SK-N-SH (cell line): Measurements from ENCODE around the gene CDH13. TPM values are rescaled to one million over a fixed set of nuclear protein-coding genes. Genes with fewer than 3 reads are reported as not detected.

ENCODE experiments used
- CTCF ChIA-PET: fragments of 300-600, 350-600 bp; formaldehyde crosslinking; extraction: SDS; loops from one replicate; lab custom pipeline; 2021; lab: Yijun Ruan, JAX
- POLR2A ChIA-PET: fragments of 350-600 bp; sonication (Branson Sonifier 250); formaldehyde crosslinking; extraction: SDS; loops from one replicate; lab custom pipeline; 2020; ENCODE audit warnings: antibody characterized with exemption, inconsistent platforms; lab: Yijun Ruan, JAX
- DNase-seq: peaks from one replicate; pipeline ENCODE4 v3.0.0; 2012
- H2AFZ ChIP-seq: fragments of 200-600 bp; sonication (generic); 2 replicates; pipeline ENCODE4 v1.8.1; 2016; ENCODE audit warnings: antibody characterized with exemption, mild to moderate bottlenecking, low read depth
- H3F3A ChIP-seq: fragments of 200-600 bp; sonication (generic); replicated peaks from 2 replicates; pipeline ENCODE3; 2016; ENCODE audit warnings: antibody characterized with exemption, mild to moderate bottlenecking; ENCODE audit not compliant: insufficient read depth
- H3K27ac ChIP-seq, 2 experiments: fragments of 200-500 bp in 1 of 2; fragments of 200-600 bp in 1 of 2; sonication (Bioruptor generic) in 1 of 2; sonication (generic), shearing (Covaris generic) in 1 of 2; 2 replicates each; pipeline versions ENCODE4 v1.5.1 to v1.6.1; 2014 to 2016; ENCODE audit warnings: low read depth in 2 of 2, inconsistent platforms in 1 of 2, low read length in 1 of 2, mild to moderate bottlenecking in 1 of 2, mixed read lengths in 1 of 2
- H3K27me3 ChIP-seq: fragments of 200-600 bp; sonication (generic), shearing (Covaris generic); 2 replicates; pipeline ENCODE4 v1.6.1; 2016; ENCODE audit warnings: mixed run types; ENCODE audit not compliant: insufficient read depth
- H3K36me3 ChIP-seq, 2 experiments: fragments of 200-500 bp in 1 of 2; fragments of 200-600 bp in 1 of 2; sonication (Bioruptor generic) in 1 of 2; sonication (generic) in 1 of 2; replicated peaks in 1 of 2; 2 replicates each; pipeline versions ENCODE3 to v1.5.1; 2014 to 2016; ENCODE audit warnings: low read length in 1 of 2, mild to moderate bottlenecking in 1 of 2; ENCODE audit not compliant: insufficient read depth in 2 of 2, control insufficient read depth in 1 of 2
- H3K4me1 ChIP-seq, 2 experiments: fragments of 200-500 bp in 1 of 2; fragments of 200-600 bp in 1 of 2; sonication (Bioruptor generic) in 1 of 2; sonication (generic), shearing (Covaris generic) in 1 of 2; 2 replicates each; pipeline versions ENCODE4 v1.5.1 to v1.6.1; 2014 to 2016; ENCODE audit warnings: low read depth in 1 of 2, low read length in 1 of 2, mixed run types in 1 of 2; ENCODE audit not compliant: insufficient read depth in 2 of 2, control insufficient read depth in 1 of 2
- H3K4me2 ChIP-seq: fragments of 200-600 bp; sonication (generic), shearing (Covaris generic); 2 replicates; pipeline ENCODE4 v1.6.1; 2017; ENCODE audit warnings: mixed run types
- H3K4me3 ChIP-seq, 2 experiments: fragments of 200-500 bp in 1 of 2; fragments of 200-600 bp in 1 of 2; sonication (Bioruptor generic) in 1 of 2; sonication (generic), shearing (Covaris generic) in 1 of 2; 2 replicates each; pipeline versions ENCODE4 v1.5.1 to v1.8.1; 2014 to 2016; ENCODE audit warnings: low read depth in 2 of 2, inconsistent platforms in 1 of 2, low read length in 1 of 2, mild to moderate bottlenecking in 1 of 2, mixed read lengths in 1 of 2, moderate library complexity in 1 of 2
- H3K79me2 ChIP-seq: fragments of 200-600 bp; sonication (generic); 2 replicates; pipeline ENCODE4 v1.8.1; 2017; ENCODE audit warnings: mild to moderate bottlenecking; ENCODE audit not compliant: insufficient read depth
- H3K9ac ChIP-seq: fragments of 200-600 bp; sonication (generic); 2 replicates; pipeline ENCODE4 v1.6.1; 2017; ENCODE audit warnings: mixed run types
- H3K9me2 ChIP-seq: fragments of 200-600 bp; sonication (generic); 2 replicates; pipeline ENCODE4 v1.6.1; 2017; ENCODE audit warnings: mixed run types
- H3K9me3 ChIP-seq: fragments of 200-600 bp; sonication (generic); 2 replicates; pipeline ENCODE4 v1.6.1; 2017; ENCODE audit warnings: mixed run types, mild to moderate bottlenecking, moderate library complexity
- H4K20me1 ChIP-seq: fragments of 200-600 bp; sonication (generic); 2 replicates; pipeline ENCODE4 v1.6.1; 2017; ENCODE audit warnings: mild to moderate bottlenecking, mixed run types; ENCODE audit not compliant: insufficient read depth
- EZH2phosphoT487 ChIP-seq: fragments of 200-600 bp; sonication (generic); IDR thresholded peaks from 2 replicates; pipeline ENCODE4 v1.6.1; 2017; ENCODE audit warnings: low read depth, mixed run types, mild to moderate bottlenecking, antibody characterized with exemption, moderate library complexity, borderline replicate concordance
- FOSL2 ChIP-seq: IDR thresholded peaks from 2 replicates; pipeline ENCODE4 v1.4.0; 2012; ENCODE audit warnings: low read depth, mild to moderate bottlenecking, moderate library complexity, borderline replicate concordance
- FOXJ3 ChIP-seq: sonication (generic); formaldehyde crosslinking; IDR thresholded peaks from 2 replicates; pipeline ENCODE4 v1.5.1; 2020; ENCODE audit warnings: mild to moderate bottlenecking, missing genetic modification reagents
- MAX ChIP-seq: IDR thresholded peaks from 2 replicates; pipeline ENCODE4 v1.4.0; 2012; ENCODE audit warnings: low read depth
- MXI1 ChIP-seq: IDR thresholded peaks from 2 replicates; pipeline ENCODE4 v1.6.1; 2012; ENCODE audit warnings: mild to moderate bottlenecking, low read depth, low read length, improper control_type of control experiment
- NFIC ChIP-seq: IDR thresholded peaks from 2 replicates; pipeline ENCODE4 v1.4.0; 2012; ENCODE audit warnings: borderline replicate concordance
- PBX3 ChIP-seq: IDR thresholded peaks from 2 replicates; pipeline ENCODE4; 2012
- RAD21 ChIP-seq: IDR thresholded peaks from 2 replicates; pipeline ENCODE4 v1.6.1; 2012; ENCODE audit warnings: mild to moderate bottlenecking, low read length
- RCOR1 ChIP-seq: fragments of 150-350 bp; IDR thresholded peaks from 2 replicates; pipeline ENCODE4 v1.6.1; 2017; ENCODE audit warnings: antibody characterized with exemption, low read length
- REST ChIP-seq: IDR thresholded peaks from 2 replicates; pipeline ENCODE4 v1.6.1; 2012; ENCODE audit warnings: mild to moderate bottlenecking, low read depth, low read length, moderate library complexity
- RXRA ChIP-seq: IDR thresholded peaks from 2 replicates; pipeline ENCODE4 v1.4.0; 2012; ENCODE audit warnings: low read depth, mild to moderate bottlenecking, borderline replicate concordance
- SIN3A ChIP-seq: IDR thresholded peaks from 2 replicates; pipeline ENCODE4 v1.6.1; 2012; ENCODE audit warnings: low read depth, mild to moderate bottlenecking, low read length, moderate library complexity, borderline replicate concordance
- TAF1 ChIP-seq: IDR thresholded peaks from 2 replicates; pipeline ENCODE4 v1.6.1; 2012; ENCODE audit warnings: low read depth, mild to moderate bottlenecking, low read length, moderate library complexity, borderline replicate concordance
- TEAD4 ChIP-seq: IDR thresholded peaks from 2 replicates; pipeline ENCODE4 v1.4.0; 2012; ENCODE audit warnings: mild to moderate bottlenecking, borderline replicate concordance; ENCODE audit not compliant: insufficient read depth
- USF1 ChIP-seq: IDR thresholded peaks from 2 replicates; pipeline ENCODE4 v1.4.0; 2012; ENCODE audit warnings: low read depth, borderline replicate concordance
- WGBS: methylation state at CpG from one replicate; pipeline ENCODE4 v1.1.6; 2017; ENCODE audit warnings: low lambda C conversion rate; 5-methylcytosine and 5-hydroxymethylcytosine counted together
- polyA plus RNA-seq, 3 experiments: library from polyadenylated mRNA; depleted of rRNA; stranded (reverse); fragments of >200 nt; gene quantifications; 2 replicates each; pipeline ENCODE4 v1.2.3, GENCODE V29; 2012
- TF ChIP-seq, protein P1 (sequence below): fragments of 150-350 bp; IDR thresholded peaks from 2 replicates; pipeline ENCODE4 v1.6.1; 2016; ENCODE audit warnings: mild to moderate bottlenecking, low read depth, low read length
- TF ChIP-seq, protein P2 (sequence below): fragments of 200-600 bp; sonication (generic); IDR thresholded peaks from 2 replicates; pipeline ENCODE4 v1.6.1; 2017; ENCODE audit warnings: antibody characterized with exemption, mild to moderate bottlenecking, moderate library complexity
- TF ChIP-seq, protein P3 (sequence below): fragments of 150-350 bp; IDR thresholded peaks from 2 replicates; pipeline ENCODE4 v1.6.1; 2017; ENCODE audit warnings: antibody characterized with exemption, low read length, low read depth, borderline replicate concordance

CDH13 gene
- polyA plus RNA-seq, 1 of the 3 experiments (the other 2 are of a cell fraction) = 93.0 TPM

- no peaks in the 10 kb centered on the region for H3K36me3 ChIP-seq
- H3K4me1 ChIP-seq = no peaks in the 10 kb centered on the region
- no peak overlapping the region for H3K4me3 ChIP-seq
- H3F3A ChIP-seq = no peaks in the 10 kb centered on the region
- 32% methylated on average over 2 of the region's 2 CpGs for WGBS
- no peak overlapping the region for H3K4me2 ChIP-seq
- H3K27ac ChIP-seq = no peak overlapping the region
- H3K9me3 ChIP-seq = peaks cover 8% of the 10 kb centered on the region; the same call in 1 of the 2 replicates
- H3K9ac ChIP-seq = no peak overlapping the region
- DNase-seq = no peak
- CTCF ChIA-PET = no interaction called here
- H3K27me3 ChIP-seq = no peaks in the 10 kb centered on the region
- POLR2A ChIA-PET = no interaction called here
- no peaks in the 10 kb centered on the region for H3K79me2 ChIP-seq
- H2AFZ ChIP-seq = no peak overlapping the region
- no peaks in the 10 kb centered on the region for H4K20me1 ChIP-seq
- TF ChIP-seq EZH2phosphoT487 (no peak), PBX3 (no peak), USF1 (no peak), REST (no peak), TEAD4 (no peak), FOXJ3 (CRISPR knock-in tag) (no peak), MAX (no peak), TAF1 (no peak), RAD21 (no peak), SIN3A (no peak), MXI1 (no peak), FOSL2 (no peak), RXRA (no peak), NFIC (no peak), RCOR1 (no peak)
- TF ChIP-seq, protein P1, sequence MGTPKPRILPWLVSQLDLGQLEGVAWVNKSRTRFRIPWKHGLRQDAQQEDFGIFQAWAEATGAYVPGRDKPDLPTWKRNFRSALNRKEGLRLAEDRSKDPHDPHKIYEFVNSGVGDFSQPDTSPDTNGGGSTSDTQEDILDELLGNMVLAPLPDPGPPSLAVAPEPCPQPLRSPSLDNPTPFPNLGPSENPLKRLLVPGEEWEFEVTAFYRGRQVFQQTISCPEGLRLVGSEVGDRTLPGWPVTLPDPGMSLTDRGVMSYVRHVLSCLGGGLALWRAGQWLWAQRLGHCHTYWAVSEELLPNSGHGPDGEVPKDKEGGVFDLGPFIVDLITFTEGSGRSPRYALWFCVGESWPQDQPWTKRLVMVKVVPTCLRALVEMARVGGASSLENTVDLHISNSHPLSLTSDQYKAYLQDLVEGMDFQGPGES = no peak
- TF ChIP-seq, protein P2, sequence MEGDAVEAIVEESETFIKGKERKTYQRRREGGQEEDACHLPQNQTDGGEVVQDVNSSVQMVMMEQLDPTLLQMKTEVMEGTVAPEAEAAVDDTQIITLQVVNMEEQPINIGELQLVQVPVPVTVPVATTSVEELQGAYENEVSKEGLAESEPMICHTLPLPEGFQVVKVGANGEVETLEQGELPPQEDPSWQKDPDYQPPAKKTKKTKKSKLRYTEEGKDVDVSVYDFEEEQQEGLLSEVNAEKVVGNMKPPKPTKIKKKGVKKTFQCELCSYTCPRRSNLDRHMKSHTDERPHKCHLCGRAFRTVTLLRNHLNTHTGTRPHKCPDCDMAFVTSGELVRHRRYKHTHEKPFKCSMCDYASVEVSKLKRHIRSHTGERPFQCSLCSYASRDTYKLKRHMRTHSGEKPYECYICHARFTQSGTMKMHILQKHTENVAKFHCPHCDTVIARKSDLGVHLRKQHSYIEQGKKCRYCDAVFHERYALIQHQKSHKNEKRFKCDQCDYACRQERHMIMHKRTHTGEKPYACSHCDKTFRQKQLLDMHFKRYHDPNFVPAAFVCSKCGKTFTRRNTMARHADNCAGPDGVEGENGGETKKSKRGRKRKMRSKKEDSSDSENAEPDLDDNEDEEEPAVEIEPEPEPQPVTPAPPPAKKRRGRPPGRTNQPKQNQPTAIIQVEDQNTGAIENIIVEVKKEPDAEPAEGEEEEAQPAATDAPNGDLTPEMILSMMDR = no peak
- TF ChIP-seq, protein P3, sequence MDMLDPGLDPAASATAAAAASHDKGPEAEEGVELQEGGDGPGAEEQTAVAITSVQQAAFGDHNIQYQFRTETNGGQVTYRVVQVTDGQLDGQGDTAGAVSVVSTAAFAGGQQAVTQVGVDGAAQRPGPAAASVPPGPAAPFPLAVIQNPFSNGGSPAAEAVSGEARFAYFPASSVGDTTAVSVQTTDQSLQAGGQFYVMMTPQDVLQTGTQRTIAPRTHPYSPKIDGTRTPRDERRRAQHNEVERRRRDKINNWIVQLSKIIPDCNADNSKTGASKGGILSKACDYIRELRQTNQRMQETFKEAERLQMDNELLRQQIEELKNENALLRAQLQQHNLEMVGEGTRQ = no peak
- H3K9me2 ChIP-seq = no peaks in the 10 kb centered on the region
Observed at GRCh38 chr16:83732536-83732935, 1105.8 kb downstream of the CDH13 start.
